Measurements from ENCODE around the gene CCDC167. TPM values are rescaled to one million over a fixed set of nuclear protein-coding genes. Genes with fewer than 3 reads are reported as not detected.

CCDC167 gene
- total and polyA plus RNA-seq, 2 of the 8 experiments (the other 6 are each of a cell fraction or from before 2014, with no cell fraction given): 11.0 to 26.5 TPM

- Histone ChIP-seq H3K18ac (ENCODE audit: extremely low read depth, low read length) (no peak overlapping the region), H3K14ac (ENCODE audit: insufficient read length) (no peak overlapping the region), H3K36me3 (ENCODE audit: control insufficient read depth in 2 of 4, insufficient read depth in 4 of 4, low read length in 3 of 4) (no peaks in the 10 kb centered on the region), H4K8ac (ENCODE audit: extremely low read depth, insufficient read depth, low read length) (no peak overlapping the region), H3K4me1 (replicated peaks in 1 of 4; ENCODE audit: control insufficient read depth in 3 of 4, insufficient read depth in 4 of 4, low read length in 3 of 4) (no peaks in the 10 kb centered on the region; a peak in 2 of 7 replicates), H2AFZ (ENCODE audit: low read length) (no peak overlapping the region), H3K9me3 (ENCODE audit: insufficient read depth in 2 of 2, low read depth in 1 of 2, low read length in 1 of 2) (no peaks in the 10 kb centered on the region), H2AK5ac (ENCODE audit: low read depth, low read length) (no peak overlapping the region), H3K4me3 (ENCODE audit: extremely low read depth in 1 of 4, insufficient read depth in 2 of 4, low read depth in 3 of 4, low read length in 4 of 4) (no peak overlapping the region), H3K79me1 (ENCODE audit: low read depth, low read length) (no peaks in the 10 kb centered on the region), H3K56ac (replicated peaks; ENCODE audit: insufficient read length, low read depth, low read length) (no peak overlapping the region), H3K79me2 (ENCODE audit: control insufficient read depth in 1 of 2, insufficient read depth in 2 of 2, low read length in 2 of 2) (no peaks in the 10 kb centered on the region), H3K23me2 (ENCODE audit: low read depth, low read length) (peaks cover 3% of the 10 kb centered on the region; the same call in 1 of the 2 replicates), H3K4ac (replicated peaks; ENCODE audit: insufficient read length, low read depth, low read length) (no peak overlapping the region), H4K5ac (ENCODE audit: insufficient read length, low read depth, low read length) (no peak overlapping the region), H2BK12ac (ENCODE audit: low read depth, low read length) (no peak overlapping the region), H2BK15ac (ENCODE audit: low read length) (no peak overlapping the region), H3K27me3 (replicated peaks in 1 of 4; ENCODE audit: control insufficient read depth in 3 of 4, extremely low read depth in 1 of 4, insufficient read depth in 3 of 4, low read length in 3 of 4) (no peaks in the 10 kb centered on the region), H2BK5ac (ENCODE audit: low read depth, low read length) (no peak overlapping the region), H4K91ac (replicated peaks; ENCODE audit: insufficient read length, low read length) (no peak overlapping the region), H4K20me1 (replicated peaks in 1 of 2; ENCODE audit: control insufficient read depth in 1 of 2, insufficient read depth in 2 of 2, low read length in 2 of 2) (peaks cover 0 to 2% of the 10 kb centered on the region in 2 experiments), H3K23ac (ENCODE audit: insufficient read length) (no peak overlapping the region), H3K27ac (ENCODE audit: low read depth, low read length) (no peak overlapping the region), H2BK20ac (ENCODE audit: low read length) (no peak overlapping the region), H3K4me2 (ENCODE audit: insufficient read depth in 1 of 2, low read depth in 2 of 2, low read length in 2 of 2) (no peak overlapping the region), H3K9ac (replicated peaks in 1 of 4; ENCODE audit: extremely low read depth in 1 of 4, low read depth in 3 of 4, low read length in 3 of 4) (no peak overlapping the region), H2BK120ac (replicated peaks; ENCODE audit: low read depth, low read length) (no peak overlapping the region)
- 80% methylated on average over 19 of the region's 19 CpGs; no CpG with 5 or more reads in 1 of the 2 experiments for WGBS, 2 experiments (ENCODE audit: extremely low coverage in 1 of 2, insufficient coverage in 1 of 2, insufficient read length in 1 of 2, insufficient replicate concordance in 2 of 2, low coverage in 1 of 2, low lambda C conversion rate in 2 of 2, missing lambda C conversion rate in 1 of 2)
- no peak for FAIRE-seq
- no peak for DNase-seq (ENCODE audit: low read depth in 1 of 2, low spot score in 2 of 2)
- POLR2A ChIA-PET (ENCODE audit: partially characterized antibody): interaction anchor here (1.0 to 1.9 kb wide), 2 partner anchors 7 to 12 kb away, joined by 5 to 7 read pairs; no protein-coding TSS in a partner anchor
- CTCF ChIA-PET (ENCODE audit: partially characterized antibody): interaction anchor here (0.6 to 9.9 kb wide), 10 partner anchors 8 to 168 kb away, joined by 3 to 80 read pairs (median 4); no protein-coding TSS in a partner anchor
- TF ChIP-seq EP300 (IDR thresholded peaks at IDR 0.05; ENCODE audit: borderline replicate concordance in 1 of 2, low read depth in 2 of 2, low read length in 2 of 2): no peak
- TF ChIP-seq CTCF (IDR thresholded peaks at IDR 0.05; ENCODE audit: control extremely low read depth in 1 of 3, insufficient read depth in 1 of 3, low read depth in 1 of 3, low read length in 3 of 3): no peak
- no peak for TF ChIP-seq SP1 (IDR thresholded peaks at IDR 0.05; ENCODE audit: low read depth, low read length)
- no peak for TF ChIP-seq PHF8 (conservative IDR thresholded peaks at IDR 0.05; ENCODE audit: low read depth, low read length)
- TF ChIP-seq JUND (IDR thresholded peaks at IDR 0.05; ENCODE audit: low read length): no peak
- no peak for TF ChIP-seq MAFK (IDR thresholded peaks at IDR 0.05; ENCODE audit: low read depth, low read length)
- TF ChIP-seq CTBP2 (IDR thresholded peaks at IDR 0.05; ENCODE audit: borderline replicate concordance, insufficient read depth, insufficient read length, low read length): no peak
- TF ChIP-seq POLR2A (IDR thresholded peaks at IDR 0.05; ENCODE audit: control extremely low read depth in 1 of 2, low read depth in 2 of 2, low read length in 2 of 2): no peak
- no peak for TF ChIP-seq KDM1A (IDR thresholded peaks at IDR 0.05; ENCODE audit: borderline replicate concordance, low read length)
These were observed 24.6 kb upstream of the CCDC167 start for GRCh38 chr6:37524025-37524969.
